Kidney epithelial cell (primary cell): Measurements from ENCODE around the gene DOCK4. TPM values are rescaled to one million over a fixed set of nuclear protein-coding genes. Genes with fewer than 3 reads are reported as not detected.
A peak's percentile ranks its signal among the peaks of the same experiment; 100 is the strongest.

Experiments
- DNase-seq: peaks from one replicate; pipeline ENCODE4 v3.0.0-alpha.2; 2010; ENCODE audit warnings: low read depth
- H3K27me3 ChIP-seq: 2 replicates; pipeline ENCODE4 v1.6.0; 2011; ENCODE audit warnings: low read length; ENCODE audit not compliant: control insufficient read depth, insufficient read depth
- H3K36me3 ChIP-seq: 2 replicates; pipeline ENCODE4 v1.5.1; 2011; ENCODE audit warnings: low read length; ENCODE audit not compliant: control insufficient read depth, insufficient read depth
- H3K4me3 ChIP-seq: 2 replicates; pipeline ENCODE4 v1.5.1; 2011; ENCODE audit warnings: low read depth, mild to moderate bottlenecking, control low read depth, low read length
- CTCF ChIP-seq: IDR thresholded peaks from 2 replicates; pipeline ENCODE4 v1.5.1; 2011; ENCODE audit warnings: mild to moderate bottlenecking, moderate library complexity, low read length, control low read depth, inconsistent platforms; ENCODE audit not compliant: insufficient read depth, poor library complexity, severe bottlenecking
- total RNA-seq: library from RNA; depleted of rRNA; stranded (reverse); fragments of >200 nt; gene quantifications from 2 replicates; pipeline ENCODE4 v1.2.3, GENCODE V29; 2015

DOCK4 gene
- total RNA-seq, 1 donor from 2014 or later: 16.8 TPM

GRCh38 chr7:111834367-111834766, 371.8 kb downstream of the DOCK4 start:
- no peak for DNase-seq
- Histone ChIP-seq H3K4me3 (no peak overlapping the region), H3K27me3 (no peaks in the 10 kb centered on the region), H3K36me3 (no peaks in the 10 kb centered on the region)
- no peak for TF ChIP-seq CTCF

DNA sequence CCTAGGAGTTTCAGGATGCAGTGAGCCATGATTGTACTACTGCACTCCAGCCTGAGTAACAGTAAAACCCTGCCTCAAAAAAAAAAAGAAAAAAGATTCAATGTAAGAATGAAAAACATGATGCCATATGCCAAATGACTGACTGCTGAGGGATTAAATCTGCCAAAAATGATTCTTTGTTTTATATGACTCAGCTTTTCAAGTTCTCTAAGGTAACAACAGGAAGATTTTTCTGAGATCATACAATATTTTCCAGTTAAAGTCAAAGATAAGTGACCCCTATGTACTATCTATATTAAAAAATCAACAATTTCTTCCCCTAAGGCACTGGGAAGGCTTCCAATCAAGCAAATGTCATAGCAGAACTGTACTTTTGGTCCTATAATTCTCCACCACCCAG, 372.7 kb downstream of the DOCK4 start:
- no peak for DNase-seq
- Histone ChIP-seq H3K36me3 (no peaks in the 10 kb centered on the region), H3K4me3 (no peak overlapping the region), H3K27me3 (no peaks in the 10 kb centered on the region)
- no peak for TF ChIP-seq CTCF

DNA sequence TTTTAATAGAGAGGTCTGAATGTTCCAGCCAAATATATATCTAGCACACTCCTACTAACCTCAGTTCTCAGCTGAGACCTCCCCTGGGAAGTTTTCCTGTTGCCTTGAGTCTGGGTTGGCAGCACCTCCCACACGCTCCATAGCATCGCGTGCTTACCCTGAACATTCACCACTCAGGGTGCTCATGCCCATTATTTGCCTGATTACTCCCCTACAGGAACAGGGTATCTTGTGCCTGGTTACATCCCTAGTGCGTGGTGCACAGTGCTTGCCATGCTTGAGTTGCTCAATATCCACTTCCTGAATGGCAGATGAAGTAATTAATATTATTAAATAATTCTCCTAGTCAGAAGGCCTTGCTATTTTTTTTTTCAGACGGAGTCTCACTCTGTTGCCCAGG, 374.0 kb downstream of the DOCK4 start:
- Histone ChIP-seq H3K36me3 (no peaks in the 10 kb centered on the region), H3K4me3 (no peak overlapping the region), H3K27me3 (no peaks in the 10 kb centered on the region)
- DNase-seq: no peak
- no peak for TF ChIP-seq CTCF

- TF ChIP-seq CTCF: no peak
- H3K27me3 ChIP-seq: no peaks in the 10 kb centered on the region
- DNase-seq: no peak
- no peaks in the 10 kb centered on the region for H3K36me3 ChIP-seq
- H3K4me3 ChIP-seq: no peak overlapping the region
Measured at GRCh38 chr7:111829221-111829620, 377.0 kb downstream of the DOCK4 start.

DNA sequence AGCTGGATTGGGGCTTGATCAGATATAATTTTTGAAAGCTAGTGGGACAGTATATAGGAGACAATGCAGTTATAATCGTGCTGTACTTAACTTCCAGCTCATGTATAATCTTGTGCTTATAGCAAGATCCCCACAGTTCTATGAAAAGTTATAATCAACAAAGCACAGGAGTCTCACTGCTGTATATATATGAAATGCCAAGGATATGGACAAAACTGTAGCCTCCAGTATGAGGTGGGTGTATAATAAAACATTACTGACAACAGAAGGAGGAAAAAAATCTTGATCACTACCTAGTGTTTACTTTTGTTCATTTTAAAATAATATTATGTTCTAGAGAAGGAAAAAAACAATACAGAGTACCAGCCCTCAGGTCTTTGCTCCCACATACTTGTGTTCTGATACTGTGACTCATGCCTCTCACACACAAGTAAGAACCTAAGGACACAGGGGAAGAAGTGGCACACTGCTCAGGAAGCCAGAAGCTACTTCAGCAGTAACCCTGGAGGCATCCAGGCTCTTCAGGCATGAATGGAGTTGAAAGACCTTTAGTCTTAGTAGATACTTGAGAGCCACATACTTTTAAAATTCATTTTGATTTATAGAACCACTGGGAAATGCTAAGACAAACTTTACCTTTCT, 378.2 kb downstream of the DOCK4 start:
- Histone ChIP-seq H3K27me3 (no peaks in the 10 kb centered on the region), H3K36me3 (no peaks in the 10 kb centered on the region), H3K4me3 (no peak overlapping the region)
- DNase-seq: peak; percentile 58
- no peak for TF ChIP-seq CTCF

GRCh38 chr7:111825046-111825445, 381.2 kb downstream of the DOCK4 start:
- no peaks in the 10 kb centered on the region for H3K36me3 ChIP-seq
- TF ChIP-seq CTCF: no peak
- no peak for DNase-seq
- H3K4me3 ChIP-seq: no peak overlapping the region
- H3K27me3 ChIP-seq: no peaks in the 10 kb centered on the region
